GM20000 (cell line): ENCODE measurements around the gene CDT1.
A peak's percentile ranks its signal among the peaks of the same experiment; 100 is the strongest.

ENCODE experiments used
- DNase-seq: peaks from one replicate; pipeline ENCODE4 v3.0.0; 2012; ENCODE audit warnings: low spot score
- CTCF ChIP-seq: IDR thresholded peaks from 2 replicates; pipeline ENCODE4 v1.5.1; 2012; ENCODE audit warnings: mild to moderate bottlenecking, control low read depth; ENCODE audit errors: extremely low read depth, missing control alignments

Gene CDT1

GRCh38 chr16:88848557-88848956 is 45.0 kb downstream of the CDT1 start:
- TF ChIP-seq CTCF = no peak
- DNase-seq = no peak

DNA sequence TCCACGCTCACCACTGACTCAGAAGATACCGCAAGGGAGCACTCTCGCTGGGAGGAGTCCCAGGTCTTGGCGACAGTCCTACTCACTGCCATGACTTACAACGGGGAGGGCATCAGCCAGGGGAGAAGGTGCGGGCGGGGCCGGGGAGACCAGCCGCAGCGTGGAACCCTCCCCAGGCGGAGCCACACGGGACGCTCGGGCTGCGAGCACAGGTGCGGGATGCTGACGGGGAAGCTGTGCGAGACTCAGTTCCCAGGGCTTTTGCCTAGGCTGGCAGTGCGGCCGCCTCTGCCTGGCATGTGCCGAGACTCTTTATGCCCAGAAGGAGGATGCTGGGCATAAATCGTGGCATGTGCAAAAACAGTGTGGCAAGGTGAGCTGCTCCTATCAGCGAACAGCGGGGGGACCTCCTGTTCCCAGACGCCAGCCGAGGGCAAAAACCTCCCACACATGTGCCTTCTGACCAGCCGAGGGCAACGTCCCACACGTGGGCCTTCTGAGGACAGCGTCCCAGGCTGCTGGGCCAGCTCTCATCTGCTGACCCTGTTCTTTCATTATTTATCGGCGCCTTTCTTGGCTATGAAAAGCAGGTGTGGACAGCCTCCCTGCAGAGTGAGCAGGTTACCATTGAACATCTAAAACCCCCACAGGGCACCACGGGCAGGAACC is 47.1 kb downstream of the CDT1 start:
- no peak for TF ChIP-seq CTCF
- no peak for DNase-seq

GRCh38 chr16:88851616-88852015 is 48.0 kb downstream of the CDT1 start:
- no peak for TF ChIP-seq CTCF
- no peak for DNase-seq

DNA sequence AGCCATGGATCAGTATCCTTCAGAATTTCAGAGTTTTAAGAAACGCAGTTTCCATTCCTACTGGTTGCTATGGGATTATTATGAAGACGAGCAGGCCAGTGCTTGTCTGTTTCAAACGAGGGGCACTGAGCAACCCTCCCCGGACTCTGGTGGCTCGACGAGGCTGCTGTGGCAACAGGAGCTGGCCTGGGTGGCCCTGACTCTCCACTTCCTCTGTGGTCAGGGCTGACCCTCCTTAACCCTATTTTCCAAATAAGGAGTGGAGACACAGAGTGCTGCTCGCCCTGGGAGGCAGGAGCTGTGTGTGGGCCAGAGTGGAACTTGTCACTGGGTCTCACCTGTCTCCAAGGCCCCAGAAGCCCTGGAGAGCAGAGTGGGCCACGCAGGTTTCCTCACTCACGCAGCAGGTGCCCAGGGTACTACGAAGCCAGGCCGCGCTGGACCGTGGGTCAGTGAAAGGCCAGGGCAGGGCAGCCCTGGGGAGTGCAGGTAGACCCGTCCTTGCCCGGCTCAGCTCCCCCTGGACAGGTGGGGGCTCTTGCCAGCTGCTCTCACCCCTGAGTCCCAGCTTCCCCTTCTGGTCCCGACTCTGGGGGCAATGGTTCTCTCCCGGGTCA is 49.8 kb downstream of the CDT1 start:
- no peak for DNase-seq
- TF ChIP-seq CTCF = no peak

DNA sequence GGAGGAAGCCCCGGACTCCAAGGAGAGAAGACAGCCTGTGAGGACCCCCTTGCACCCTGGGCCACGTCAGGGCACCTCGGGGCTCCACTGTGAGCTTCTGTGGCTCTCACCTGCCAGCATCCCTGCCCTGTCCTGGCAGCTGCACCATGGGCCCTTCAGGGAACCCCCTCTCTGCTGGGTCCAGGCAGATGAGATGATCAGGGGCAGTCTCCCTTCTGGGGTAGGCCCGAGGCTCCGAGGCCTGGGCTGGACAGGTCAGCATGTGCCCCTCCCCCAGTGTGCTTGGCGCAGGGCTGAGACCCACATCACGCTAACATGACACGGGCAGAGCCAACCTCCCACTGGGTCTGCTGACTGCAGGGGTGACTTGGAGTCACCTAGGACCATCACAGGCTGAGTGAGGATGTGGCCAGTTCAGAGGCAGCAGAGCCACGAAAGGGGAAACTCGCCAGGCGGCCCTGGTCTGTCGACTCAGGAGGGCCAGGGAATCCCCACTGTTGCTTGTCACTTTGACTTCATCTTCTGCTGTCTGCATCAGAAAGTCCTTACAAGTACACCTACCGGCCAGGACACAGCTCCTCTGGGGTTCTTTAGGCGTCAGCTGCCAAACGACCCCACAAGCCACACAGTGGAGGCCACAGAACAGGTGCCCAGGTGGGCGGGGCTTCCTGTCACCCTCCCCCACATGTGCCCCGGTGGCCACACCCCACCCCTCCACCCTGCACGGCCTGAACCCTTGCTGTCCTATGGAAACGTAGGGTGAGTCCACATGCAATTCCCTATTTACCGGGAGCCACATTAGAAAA is 50.9 kb downstream of the CDT1 start:
- TF ChIP-seq CTCF = no peak
- peak; percentile 82 for DNase-seq

GRCh38 chr16:88855176-88855575 is 51.6 kb downstream of the CDT1 start:
- no peak for TF ChIP-seq CTCF
- DNase-seq = no peak

DNA sequence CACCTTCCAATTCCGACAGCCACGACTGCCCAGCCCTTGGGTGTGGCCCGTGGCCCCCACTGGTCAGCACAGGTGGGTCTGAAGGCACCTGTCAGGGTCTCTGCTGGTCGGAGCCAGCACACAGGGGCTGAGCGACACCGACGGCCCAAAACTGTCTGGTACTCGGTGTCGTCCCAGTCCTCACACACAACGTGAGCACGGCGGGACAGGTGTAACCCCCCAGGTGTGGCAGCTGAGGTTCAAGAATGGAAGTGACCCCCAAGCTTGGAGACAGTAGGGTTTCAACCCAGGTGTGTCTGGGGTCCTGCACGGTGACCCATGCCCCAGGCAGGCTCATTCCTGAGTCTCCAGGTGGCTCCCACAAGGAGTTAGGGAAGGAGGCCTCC is 52.1 kb downstream of the CDT1 start:
- DNase-seq = no peak

More for the DNA sequence above, 52.1 kb downstream of the CDT1 start:
- no peak for TF ChIP-seq CTCF
